K562 (cell line): ENCODE measurements around the gene DGCR2. TPM values are rescaled to one million over a fixed set of nuclear protein-coding genes. Genes with fewer than 3 reads are reported as not detected.

Experiments
- ARID1B ChIP-seq: fragments of 450-650 bp; IDR thresholded peaks from 2 replicates; pipeline ENCODE4 v1.6.1; 2016; ENCODE audit warnings: antibody characterized with exemption, mild to moderate bottlenecking, inconsistent platforms
- ATF7 ChIP-seq: fragments of 450-650 bp; IDR thresholded peaks from 2 replicates; pipeline ENCODE4 v1.7.1; 2014; ENCODE audit warnings: mild to moderate bottlenecking, moderate library complexity
- ILF3 ChIP-seq: fragments of 450-650 bp; IDR thresholded peaks from 2 replicates; pipeline ENCODE4 v1.6.1; 2018; ENCODE audit warnings: antibody characterized with exemption, mild to moderate bottlenecking, moderate library complexity, borderline replicate concordance
- LEF1 ChIP-seq: fragments of 450-650 bp; IDR thresholded peaks from 2 replicates; pipeline ENCODE4 v1.6.1; 2016; ENCODE audit warnings: mild to moderate bottlenecking
- MTF1 ChIP-seq: fragments of 250-450 bp; sonication (Bioruptor Pico); IDR thresholded peaks from 2 replicates; pipeline ENCODE4 v1.9.0; 2021; ENCODE audit warnings: moderate library complexity, mild to moderate bottlenecking, inconsistent platforms, borderline replicate concordance
- NBN ChIP-seq: fragments of 450-650 bp; IDR thresholded peaks from 2 replicates; pipeline ENCODE4 v1.6.1; 2016; ENCODE audit warnings: low read depth, mild to moderate bottlenecking
- NELFE ChIP-seq: IDR thresholded peaks from 2 replicates; pipeline ENCODE4 v1.6.1; 2011; ENCODE audit warnings: mild to moderate bottlenecking; ENCODE audit not compliant: insufficient read depth, insufficient read length
- NONO ChIP-seq, 2 experiments: fragments of 200-400 bp in 1 of 2; fragments of 450-650 bp in 1 of 2; formaldehyde crosslinking in 1 of 2; IDR thresholded peaks; 2 replicates each; pipeline ENCODE4 v1.6.1; 2017; ENCODE audit warnings: low read depth in 2 of 2, mild to moderate bottlenecking in 2 of 2, moderate library complexity in 2 of 2, low read length in 1 of 2
- POLR2A ChIP-seq: fragments of 450-650 bp; conservative IDR thresholded peaks from 2 replicates; pipeline ENCODE4 v1.6.1; 2016
- RBM34 ChIP-seq: fragments of 200-400 bp; formaldehyde crosslinking; IDR thresholded peaks from 2 replicates; pipeline ENCODE4 v1.6.1; 2018; ENCODE audit warnings: low read length, borderline replicate concordance; ENCODE audit not compliant: insufficient read depth
- SNIP1 ChIP-seq: fragments of 450-650 bp; IDR thresholded peaks from 2 replicates; pipeline ENCODE4 v1.7.1; 2017; ENCODE audit warnings: low read depth, mild to moderate bottlenecking
- SRSF1 ChIP-seq: fragments of 200-400 bp; formaldehyde crosslinking; IDR thresholded peaks from 2 replicates; pipeline ENCODE4 v1.6.1; 2017; ENCODE audit warnings: mild to moderate bottlenecking, low read depth, low read length, moderate library complexity
- STAT5B ChIP-seq: fragments of 250-450 bp; sonication (Bioruptor Pico); IDR thresholded peaks from 2 replicates; pipeline ENCODE4 v1.8.0; 2021; ENCODE audit warnings: mild to moderate bottlenecking, inconsistent platforms
- TAF15 ChIP-seq: fragments of 200-400 bp; formaldehyde crosslinking; IDR thresholded peaks from 2 replicates; pipeline ENCODE4 v1.6.1; 2017; ENCODE audit warnings: mild to moderate bottlenecking, low read depth, low read length, moderate library complexity
- TEAD4 ChIP-seq, 2 experiments: sonication (generic) in 1 of 2; formaldehyde crosslinking in 1 of 2; IDR thresholded peaks; 2 replicates each; pipeline versions ENCODE4 v1.6.1 to v1.8.0; 2012 to 2022; ENCODE audit warnings: borderline replicate concordance in 1 of 2, inconsistent platforms in 1 of 2, low read length in 1 of 2, mild to moderate bottlenecking in 1 of 2, missing genetic modification reagents in 1 of 2
- ZFPM2 ChIP-seq: fragments of 250-450 bp; sonication (Bioruptor Pico); IDR thresholded peaks from 2 replicates; pipeline ENCODE4 v1.5.1; 2022; ENCODE audit warnings: mild to moderate bottlenecking
- ZNF239 ChIP-seq: fragments of 250-450 bp; sonication (Bioruptor Pico); IDR thresholded peaks from 2 replicates; pipeline ENCODE4 v1.4.0; 2020; ENCODE audit warnings: mild to moderate bottlenecking
- ZNF347 ChIP-seq: fragments of 450-650 bp; formaldehyde crosslinking; IDR thresholded peaks from 2 replicates; pipeline ENCODE4 v1.4.0; 2020; ENCODE audit warnings: low read depth, mild to moderate bottlenecking, moderate library complexity
- ZNF354B ChIP-seq: fragments of 250-450 bp; sonication (Bioruptor Pico); IDR thresholded peaks from 2 replicates; pipeline ENCODE4 v1.4.0; 2020
- polyA plus RNA-seq, 8 experiments: library from polyadenylated mRNA; depleted of rRNA in 4 of 8; stranded (reverse) in 5 of 8; unstranded in 3 of 8; fragments of >200 nt; fragmentation: Nextera tagmentation in 2 of 8; fragmentation: Illumina TruSeq in 1 of 8; extraction: Ambion mirVana in 2 of 8; extraction: Trizol in 1 of 8; gene quantifications; 2 replicates each; pipeline versions ENCODE4 v1.2.1 to v1.2.3, GENCODE V29; 2011 to 2014; ENCODE audit warnings: inconsistent platforms in 1 of 8, missing spikeins in 1 of 8
- total RNA-seq, 7 experiments: library from RNA; depleted of rRNA in 6 of 7; stranded (reverse); fragments of >200 nt in 6 of 7; fragmentation: Illumina TruSeq in 2 of 7; extraction: Trizol in 2 of 7; gene quantifications; 2 replicates each; pipeline versions ENCODE4 v1.2.1 to v1.2.3, GENCODE V29; 2011 to 2021; ENCODE audit warnings: low replicate concordance in 1 of 7

Gene DGCR2
- total and polyA plus RNA-seq, 9 of the 15 experiments (the other 6 are each of a cell fraction or from before 2014, with no cell fraction given): 0.69 to 101 (median 56.4) TPM

- TF ChIP-seq TEAD4 (IDR thresholded peaks at IDR 0.05; ENCODE audit: low read length) (no peak), TEAD4 (CRISPR knock-in tag; IDR thresholded peaks at IDR 0.05; ENCODE audit: borderline replicate concordance) (no peak), ARID1B (no peak; the same call in 1 of the 2 replicates), NONO (IDR thresholded peaks at IDR 0.05; ENCODE audit: low read depth in 2 of 2, low read length in 1 of 2) (no peak), NBN (0 out of 2 replicates have a peak, but pooled peaks have one; percentile 13), LEF1 (no peak), MTF1 (no peak), ZNF354B (CRISPR knock-in tag) (no peak), POLR2A (no peak), ZNF347 (CRISPR knock-in tag) (no peak), ILF3 (no peak), ZNF239 (CRISPR knock-in tag) (no peak), RBM34 (no peak), STAT5B (CRISPR knock-in tag) (no peak), SRSF1 (0 out of 2 replicates have a peak, but pooled peaks have one; percentile 14), SNIP1 (no peak), NELFE (no peak), ATF7 (no peak), TAF15 (no peak; the same call in 1 of the 2 replicates), ZFPM2 (CRISPR knock-in tag) (peak; percentile 84)
These were observed 710 bp upstream of the DGCR2 start (continued) for GRCh38 chr22:19122752-19123492.
